Panc1 (cell line): ENCODE results near the gene CEACAM18. TPM values are rescaled to one million over a fixed set of nuclear protein-coding genes. Genes with fewer than 3 reads are reported as not detected.

Experiments used
- ATAC-seq: fragments of 200-7000 bp; cut with Tn5 transposase; 2 replicates; pipeline ENCODE4 v1.9.1; 2020; ENCODE audit warnings: mild to moderate bottlenecking, moderate library complexity
- BruUV-seq: library from RNA; stranded (reverse); fragments of 400-500 nt; replicated peaks from 2 replicates; lab custom pipeline; 2021; lab: Mats Ljungman, UMichigan
- CTCF ChIA-PET: fragments of 300-600 bp; sonication (Branson Sonifier 250); formaldehyde crosslinking; loops from one replicate; lab custom pipeline; 2022; ENCODE audit warnings: antibody characterized with exemption; lab: Charles Lee
- POLR2A ChIA-PET: fragments of 300-600 bp; sonication (Branson Sonifier 250); formaldehyde crosslinking; loops from one replicate; lab custom pipeline; 2022; ENCODE audit warnings: antibody characterized with exemption; lab: Charles Lee
- DNase-seq: peaks from one replicate; pipeline ENCODE4 v3.0.0-alpha.2; 2010; ENCODE audit warnings: low read depth, low spot score
- H3K27ac ChIP-seq: 2 replicates; pipeline ENCODE4 v1.5.1; 2011; ENCODE audit warnings: mild to moderate bottlenecking, low read length, inconsistent platforms
- H3K27me3 ChIP-seq: fragments of 200-500 bp; sonication (Bioruptor generic); 2 replicates; pipeline ENCODE4 v1.6.0; 2014; ENCODE audit warnings: low read length, inconsistent platforms; ENCODE audit not compliant: control insufficient read depth, insufficient read depth
- H3K36me3 ChIP-seq: fragments of 200-500 bp; sonication (Bioruptor generic); 2 replicates; pipeline ENCODE4 v1.5.1; 2014; ENCODE audit warnings: inconsistent platforms, mild to moderate bottlenecking, low read length, moderate library complexity; ENCODE audit not compliant: control insufficient read depth, insufficient read depth
- H3K4me1 ChIP-seq: 2 replicates; pipeline ENCODE4 v1.5.1; 2011; ENCODE audit warnings: inconsistent platforms, mild to moderate bottlenecking, low read length, moderate library complexity; ENCODE audit not compliant: control insufficient read depth, insufficient read depth
- H3K4me3 ChIP-seq, 2 experiments: 2 replicates each; pipeline ENCODE4 v1.5.1; 2011 to 2012; ENCODE audit warnings: low read depth in 2 of 2, low read length in 2 of 2, mild to moderate bottlenecking in 2 of 2, inconsistent platforms in 1 of 2, moderate library complexity in 1 of 2
- H3K9me3 ChIP-seq: fragments of 200-500 bp; sonication (Bioruptor generic); 2 replicates; pipeline ENCODE4 v1.5.1; 2014; ENCODE audit warnings: low read depth, mild to moderate bottlenecking, inconsistent platforms, low read length, moderate library complexity; ENCODE audit not compliant: control insufficient read depth, insufficient read depth
- CTCF ChIP-seq: fragments of 450-650 bp; IDR thresholded peaks from 2 replicates; pipeline ENCODE4 v1.5.1; 2017; ENCODE audit warnings: mild to moderate bottlenecking
- POLR2AphosphoS5 ChIP-seq: IDR thresholded peaks from 2 replicates; pipeline ENCODE4 v1.6.1; 2012; ENCODE audit warnings: mild to moderate bottlenecking, low read depth, low read length, moderate library complexity
- REST ChIP-seq, 2 experiments: IDR thresholded peaks; 2 replicates each; pipeline ENCODE4 v1.6.1; 2011 to 2012; ENCODE audit warnings: low read depth in 2 of 2, control low read depth in 1 of 2, low read length in 1 of 2, mild to moderate bottlenecking in 1 of 2, moderate library complexity in 1 of 2; ENCODE audit not compliant: insufficient read depth in 1 of 2
- SIN3A ChIP-seq: IDR thresholded peaks from 2 replicates; pipeline ENCODE4 v1.6.1; 2012; ENCODE audit warnings: low read depth, mild to moderate bottlenecking, low read length, moderate library complexity, borderline replicate concordance; ENCODE audit not compliant: insufficient read depth
- TCF7L2 ChIP-seq: IDR thresholded peaks from 2 replicates; pipeline ENCODE4 v1.6.1; 2011; ENCODE audit warnings: mild to moderate bottlenecking, low read depth, low read length, inconsistent platforms
- in situ Hi-C: cut with HindIII; loops from 2 replicates; pipeline ENCODE4 v1.10.0; 2016; ENCODE audit warnings: low sequenced_read_pairs, low pct_unique_long_range_greater_than_20kb
- intact Hi-C: fragments of 100-400 bp; cut with micrococcal nuclease; formaldehyde crosslinking; loops from one replicate; pipeline ENCODE4 v1.10.0; 2022; ENCODE audit not compliant: unreplicated experiment
- total RNA-seq: library from RNA; stranded (reverse); gene quantifications from one replicate; pipeline ENCODE4 v1.2.1, GENCODE V29; 2021; ENCODE audit not compliant: unreplicated experiment

CEACAM18 gene
- total RNA-seq, 1 experiment from 2014 or later = not detected

DNA sequence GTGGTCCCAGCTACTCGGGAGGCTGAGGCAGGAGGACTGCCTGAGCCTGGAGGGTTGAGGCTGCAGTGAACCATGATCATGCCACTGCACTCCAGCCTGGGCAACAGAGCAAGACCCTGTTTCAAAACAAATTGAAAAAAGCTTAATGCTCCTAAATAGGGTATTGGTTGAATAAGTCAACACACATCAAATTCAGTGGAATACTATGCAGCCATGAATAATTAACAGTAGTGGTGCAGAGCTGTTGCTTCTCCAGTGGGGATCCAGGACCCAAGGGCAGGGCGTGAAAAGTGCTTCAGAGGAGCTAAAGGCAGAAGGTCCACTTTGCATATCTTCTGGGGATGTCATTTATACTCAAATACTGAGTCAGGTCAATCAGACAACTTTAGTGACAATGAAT lies 38.3 kb upstream of the CEACAM18 start:
- Histone ChIP-seq H3K27ac (no peak overlapping the region), H3K4me1 (no peaks in the 10 kb centered on the region), H3K9me3 (no peaks in the 10 kb centered on the region), H3K36me3 (no peaks in the 10 kb centered on the region), H3K4me3 (no peak overlapping the region), H3K27me3 (peaks cover 12% of the 10 kb centered on the region)
- ChIA-PET CTCF (interaction anchor here (0.5 to 0.6 kb wide), 3 partner anchors 19 to 221 kb away, joined by 3 to 6 read pairs (median 3); no protein-coding TSS in a partner anchor), POLR2A (no interaction called here)
- in situ Hi-C loops (no loop called here), intact Hi-C loops (no loop called here)
- DNase-seq (no peak), ATAC-seq (no peak)
- TF ChIP-seq SIN3A (no peak), POLR2AphosphoS5 (no peak), CTCF (no peak), REST (IDR thresholded peaks at IDR 0.05; ENCODE audit: insufficient read depth in 1 of 2, low read depth in 2 of 2, low read length in 1 of 2) (no peak), TCF7L2 (no peak)
- BruUV-seq = no TSS peak

DNA sequence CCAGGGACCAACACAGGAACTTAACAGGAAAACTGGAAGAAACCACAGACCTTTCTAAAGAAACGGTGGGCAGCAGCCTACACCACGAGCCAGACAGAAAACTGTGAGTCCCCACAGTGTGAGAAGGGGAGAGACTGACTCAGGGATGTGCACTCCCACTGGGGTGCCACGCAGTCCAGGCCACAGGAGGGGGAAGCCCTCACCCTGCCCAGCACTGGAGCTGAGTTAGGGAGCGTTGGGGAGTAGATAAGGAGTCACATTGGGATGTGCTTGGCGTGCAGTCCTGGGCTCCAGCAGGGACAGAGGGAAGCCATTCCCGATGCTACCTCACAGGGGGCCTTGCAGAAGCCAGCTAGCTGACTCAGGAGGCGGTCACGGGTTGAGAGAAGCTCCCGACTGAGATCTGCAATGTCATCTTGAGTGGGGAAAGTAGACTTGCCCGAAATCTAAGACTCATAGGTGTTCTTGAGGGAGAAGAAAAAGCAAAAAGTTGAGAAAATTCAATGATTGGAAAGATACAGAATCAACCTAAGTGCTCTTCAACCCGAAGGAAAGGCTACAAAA lies 37.4 kb upstream of the CEACAM18 start:
- Histone ChIP-seq H3K36me3 (no peaks in the 10 kb centered on the region), H3K4me3 (no peak overlapping the region), H3K9me3 (no peaks in the 10 kb centered on the region), H3K27me3 (peaks cover 12% of the 10 kb centered on the region), H3K27ac (no peak overlapping the region), H3K4me1 (no peaks in the 10 kb centered on the region)
- DNase-seq = no peak
- no TSS peak for BruUV-seq
- peak; percentile 56; the same call in 1 of the 2 replicates for ATAC-seq
- CTCF ChIA-PET = no interaction called here
- POLR2A ChIA-PET = no interaction called here
- in situ Hi-C loops (no loop called here), intact Hi-C loops (no loop called here)
- no peak for TF ChIP-seq POLR2AphosphoS5
- TF ChIP-seq REST (IDR thresholded peaks at IDR 0.05; ENCODE audit: insufficient read depth in 1 of 2, low read depth in 2 of 2, low read length in 1 of 2) = no peak
- no peak for TF ChIP-seq SIN3A
- TF ChIP-seq CTCF = no peak
- no peak for TF ChIP-seq TCF7L2
